Hepatocyte (in vitro differentiated cells): ENCODE measurements around the gene PFDN6.

ENCODE experiments used
- EZH2phosphoT487 ChIP-seq: fragments of 200-600 bp; sonication (generic); IDR thresholded peaks from one replicate; pipeline ENCODE4 v1.6.1; 2018; ENCODE audit warnings: antibody characterized with exemption, mild to moderate bottlenecking, low read depth, moderate library complexity; ENCODE audit not compliant: unreplicated experiment, severe bottlenecking
- TF ChIP-seq, protein P1 (sequence below): fragments of 200-600 bp; sonication (generic); IDR thresholded peaks from 2 replicates; pipeline ENCODE4 v1.5.1; 2016; ENCODE audit warnings: antibody characterized with exemption, mild to moderate bottlenecking; ENCODE audit not compliant: poor library complexity

DNA sequence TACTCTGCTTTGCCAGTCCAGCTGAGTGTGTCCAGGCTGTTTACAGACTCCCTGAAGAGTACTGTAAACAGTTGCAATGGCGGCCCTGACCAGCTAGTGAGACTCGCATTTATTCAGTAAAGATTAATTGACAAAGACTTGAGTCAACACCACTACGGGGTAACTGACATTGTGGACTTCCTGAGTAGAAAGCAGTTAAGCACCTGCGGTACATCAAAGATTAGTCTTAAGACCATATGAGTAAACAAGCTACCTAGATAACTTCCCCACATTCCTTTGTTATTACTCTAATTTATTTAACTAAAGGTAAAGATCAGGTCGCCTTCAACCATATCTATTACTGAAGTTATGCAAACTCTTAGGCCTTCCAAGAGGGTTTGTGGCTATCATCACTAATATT is 30.4 kb upstream of the PFDN6 start:
- TF ChIP-seq, protein P1, sequence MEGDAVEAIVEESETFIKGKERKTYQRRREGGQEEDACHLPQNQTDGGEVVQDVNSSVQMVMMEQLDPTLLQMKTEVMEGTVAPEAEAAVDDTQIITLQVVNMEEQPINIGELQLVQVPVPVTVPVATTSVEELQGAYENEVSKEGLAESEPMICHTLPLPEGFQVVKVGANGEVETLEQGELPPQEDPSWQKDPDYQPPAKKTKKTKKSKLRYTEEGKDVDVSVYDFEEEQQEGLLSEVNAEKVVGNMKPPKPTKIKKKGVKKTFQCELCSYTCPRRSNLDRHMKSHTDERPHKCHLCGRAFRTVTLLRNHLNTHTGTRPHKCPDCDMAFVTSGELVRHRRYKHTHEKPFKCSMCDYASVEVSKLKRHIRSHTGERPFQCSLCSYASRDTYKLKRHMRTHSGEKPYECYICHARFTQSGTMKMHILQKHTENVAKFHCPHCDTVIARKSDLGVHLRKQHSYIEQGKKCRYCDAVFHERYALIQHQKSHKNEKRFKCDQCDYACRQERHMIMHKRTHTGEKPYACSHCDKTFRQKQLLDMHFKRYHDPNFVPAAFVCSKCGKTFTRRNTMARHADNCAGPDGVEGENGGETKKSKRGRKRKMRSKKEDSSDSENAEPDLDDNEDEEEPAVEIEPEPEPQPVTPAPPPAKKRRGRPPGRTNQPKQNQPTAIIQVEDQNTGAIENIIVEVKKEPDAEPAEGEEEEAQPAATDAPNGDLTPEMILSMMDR: no peak
- TF ChIP-seq EZH2phosphoT487: no peak
